GM10266 (cell line): Measurements from ENCODE around the gene GOLGB1.

Experiments used
- DNase-seq: peaks from one replicate; pipeline ENCODE4 v3.0.0; 2012; ENCODE audit errors: extremely low spot score
- CTCF ChIP-seq: IDR thresholded peaks from 2 replicates; pipeline ENCODE4 v1.5.1; 2012; ENCODE audit warnings: mild to moderate bottlenecking, low read depth; ENCODE audit not compliant: control insufficient read depth, insufficient read depth; ENCODE audit errors: missing control alignments

GOLGB1 gene

DNA sequence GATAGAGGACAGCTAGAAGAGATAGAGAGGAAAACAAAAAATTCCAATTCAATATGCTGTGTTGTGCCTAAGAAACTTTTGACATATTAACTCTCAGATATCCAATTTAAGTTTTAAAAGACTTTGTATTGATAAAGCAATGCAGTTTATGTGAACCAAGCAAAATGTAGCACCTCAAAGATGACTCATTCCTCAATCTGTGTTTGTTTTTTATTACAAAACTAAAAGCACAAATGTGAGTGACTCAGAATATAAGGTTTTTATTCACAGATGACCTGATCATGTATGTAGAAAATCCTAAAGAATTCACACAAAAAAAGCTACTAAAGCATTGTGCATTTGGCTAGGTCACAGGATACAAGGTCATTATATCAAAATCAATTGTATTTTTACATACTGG, 99.9 kb downstream of the GOLGB1 start:
- no peak for TF ChIP-seq CTCF
- no peak for DNase-seq

DNA sequence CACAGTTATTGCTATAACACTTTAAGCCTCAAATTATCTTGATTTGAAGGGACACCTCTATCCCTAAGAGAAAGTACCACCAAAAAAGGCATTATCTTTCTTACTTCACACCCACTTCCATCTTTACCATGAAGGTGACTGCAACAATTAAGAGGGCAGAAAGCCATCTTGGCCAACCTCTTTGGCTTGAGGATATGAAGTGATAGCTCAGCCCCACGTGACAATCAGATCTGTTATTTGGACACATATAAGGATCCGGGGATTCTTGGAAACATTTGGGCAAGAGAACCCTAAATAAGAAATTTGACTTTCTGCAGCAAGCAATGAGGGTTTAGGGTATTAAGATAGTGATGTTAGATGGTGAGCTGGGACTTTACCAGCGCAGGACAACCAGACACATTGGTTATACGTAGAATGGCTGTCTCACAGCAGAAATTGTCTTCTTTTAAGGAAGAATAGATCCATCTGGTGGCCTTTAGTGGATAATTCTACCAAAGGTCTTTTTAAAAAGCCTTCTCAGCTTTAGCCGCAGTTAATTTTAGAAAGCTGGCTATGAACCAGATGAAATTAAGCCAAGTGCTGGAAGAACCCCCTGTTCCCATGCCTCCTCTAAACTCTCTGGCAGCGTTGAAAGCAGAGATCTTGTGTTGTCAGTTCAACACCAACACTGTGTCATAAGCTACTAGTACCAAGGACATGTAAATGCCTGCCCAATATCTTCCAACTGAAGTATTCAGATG, 101.2 kb downstream of the GOLGB1 start:
- DNase-seq: no peak
- TF ChIP-seq CTCF: no peak

GRCh38 chr3:121645054-121645453, 104.5 kb downstream of the GOLGB1 start:
- TF ChIP-seq CTCF: no peak
- no peak for DNase-seq

- no peak for DNase-seq
- no peak for TF ChIP-seq CTCF
These were observed 106.8 kb downstream of the GOLGB1 start for GRCh38 chr3:121642601-121643314.

- no peak for DNase-seq
- no peak for TF ChIP-seq CTCF
These were observed 108.4 kb downstream of the GOLGB1 start for GRCh38 chr3:121641127-121641526.

DNA sequence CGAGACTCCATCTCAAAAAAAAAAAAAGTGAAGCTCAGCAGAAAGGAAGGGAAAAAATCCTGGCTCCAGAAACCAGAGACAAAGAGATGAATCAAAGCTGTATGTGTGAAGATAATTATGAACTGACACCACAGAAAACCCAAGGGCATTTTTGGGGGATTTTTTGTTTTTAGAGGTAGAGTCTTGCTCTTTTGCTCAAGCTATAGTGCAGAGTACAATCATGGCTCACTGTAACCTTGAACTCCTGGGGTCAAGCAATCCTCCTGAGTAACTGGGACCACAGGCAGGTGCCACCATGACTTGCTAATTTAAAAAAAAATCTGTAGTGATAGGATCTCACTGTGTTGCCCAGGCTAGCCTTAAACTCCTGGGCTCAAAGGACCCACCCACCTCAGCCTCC, 111.6 kb downstream of the GOLGB1 start:
- no peak for TF ChIP-seq CTCF

GRCh38 chr3:121630355-121630754, 119.2 kb downstream of the GOLGB1 start:
- no peak for TF ChIP-seq CTCF
- no peak for DNase-seq

More for the DNA sequence above, 111.6 kb downstream of the GOLGB1 start:
- DNase-seq: no peak
